Testis (tissue), 3 donors: ENCODE data around the gene NR5A1. TPM values are rescaled to one million over a fixed set of nuclear protein-coding genes. Genes with fewer than 3 reads are reported as not detected.

Experiments used
- DNase-seq: peaks from one replicate; pipeline ENCODE4 v3.0.0-alpha.2; 2019
- H3K27ac ChIP-seq, 2 donors: fragments of 200-600 bp; sonication (generic); one replicate each; pipeline ENCODE4 v1.5.1; 2019
- H3K27me3 ChIP-seq: fragments of 200-600 bp; sonication (generic); one replicate; pipeline ENCODE4 v1.5.1; 2019
- H3K36me3 ChIP-seq: fragments of 200-600 bp; sonication (generic); one replicate; pipeline ENCODE4 v1.5.1; 2017; ENCODE audit warnings: low read depth; ENCODE audit errors: missing control alignments
- H3K4me1 ChIP-seq: fragments of 200-600 bp; sonication (generic); one replicate; pipeline ENCODE4 v1.5.1; 2019
- H3K4me3 ChIP-seq, 2 donors: fragments of 200-600 bp; sonication (generic); one replicate each; pipeline ENCODE4 v1.5.1; 2017 to 2019
- H3K9me3 ChIP-seq: fragments of 200-600 bp; sonication (generic); one replicate; pipeline ENCODE4 v1.5.1; 2017
- CTCF ChIP-seq, 3 experiments: fragments of 450-650 bp in 2 of 3; fragments of 200-600 bp in 1 of 3; sonication (generic) in 1 of 3; IDR thresholded peaks; one replicate each; pipeline ENCODE4 v1.5.1; 2016 to 2019; ENCODE audit warnings: antibody characterized with exemption in 3 of 3, mild to moderate bottlenecking in 2 of 3, moderate library complexity in 1 of 3
- POLR2A ChIP-seq: fragments of 450-650 bp; IDR thresholded peaks from one replicate; pipeline ENCODE4 v1.6.1; 2017; ENCODE audit warnings: antibody characterized with exemption, mild to moderate bottlenecking, moderate library complexity
- WGBS, 2 donors: methylation state at CpG; one replicate each; pipeline ENCODE4 v1.1.5; 2018; 5-methylcytosine and 5-hydroxymethylcytosine counted together
- intact Hi-C: fragments of 100-400 bp; cut with DNase I; formaldehyde crosslinking; loops from one replicate; pipeline ENCODE4 v1.15.1; 2023; ENCODE audit warnings: low total_unique reads
- polyA plus RNA-seq: library from polyadenylated mRNA; stranded (reverse); fragments of 350-450 nt; fragmentation: Illumina TruSeq; extraction: RNeasy Lipid Tissue Mini Kit (QIAGEN cat#74804); gene quantifications from one replicate; pipeline ENCODE4 v1.2.3, GENCODE V29; 2014; ENCODE audit warnings: low read depth, low replicate concordance; ENCODE audit not compliant: insufficient read depth
- total RNA-seq, 2 donors: library from RNA; depleted of rRNA; stranded (reverse); fragments of >200 nt; gene quantifications; one replicate each; pipeline ENCODE4 v1.2.3, GENCODE V29; 2016

NR5A1 gene
- total and polyA plus RNA-seq, 3 donors from 2014 or later, result 28.7 to 65.2 (median 43.5) TPM

GRCh38 chr9:124448019-124448418, 59.2 kb downstream of the NR5A1 start:
- no peak for TF ChIP-seq POLR2A
- no peak for TF ChIP-seq CTCF (IDR thresholded peaks at IDR 0.05)
- intact Hi-C loops, result no loop called here

GRCh38 chr9:124447297-124447661, 59.9 kb downstream of the NR5A1 start:
- Histone ChIP-seq H3K36me3 (no peaks in the 10 kb centered on the region), H3K27ac (no peak overlapping the region), H3K9me3 (no peaks in the 10 kb centered on the region), H3K4me1 (peaks cover 16% of the 10 kb centered on the region), H3K27me3 (no peaks in the 10 kb centered on the region), H3K4me3 (no peak overlapping the region)
- DNase-seq, result no peak
- TF ChIP-seq CTCF (IDR thresholded peaks at IDR 0.05) (no peak), POLR2A (no peak)
- 62 to 69% methylated on average over 4 of the region's 4 CpGs for WGBS, 2 donors
- intact Hi-C loops, result no loop called here

More at GRCh38 chr9:124448019-124448418, 59.2 kb downstream of the NR5A1 start:
- Histone ChIP-seq H3K9me3 (no peaks in the 10 kb centered on the region), H3K36me3 (no peaks in the 10 kb centered on the region), H3K4me3 (no peak overlapping the region), H3K27me3 (no peaks in the 10 kb centered on the region), H3K27ac (no peak overlapping the region), H3K4me1 (peaks cover 16% of the 10 kb centered on the region)
- peak; percentile 54 for DNase-seq
- 46 to 57% methylated on average over 4 to 7 of the region's 7 CpGs for WGBS, 2 donors

GRCh38 chr9:124444166-124444565, 63.0 kb downstream of the NR5A1 start:
- DNase-seq, result no peak
- H3K36me3 ChIP-seq, result no peaks in the 10 kb centered on the region
- no peak overlapping the region for H3K27ac ChIP-seq
- 82 to 86% methylated on average over 3 of the region's 3 CpGs for WGBS, 2 donors
- H3K4me1 ChIP-seq, result peaks cover 6% of the 10 kb centered on the region
- TF ChIP-seq CTCF (IDR thresholded peaks at IDR 0.05) (no peak), POLR2A (no peak)
- no peaks in the 10 kb centered on the region for H3K27me3 ChIP-seq
- intact Hi-C loops, result no loop called here
- no peak overlapping the region for H3K4me3 ChIP-seq
- no peaks in the 10 kb centered on the region for H3K9me3 ChIP-seq

- H3K4me1 ChIP-seq, result peaks cover 6% of the 10 kb centered on the region
- DNase-seq, result no peak
- no peaks in the 10 kb centered on the region for H3K27me3 ChIP-seq
- WGBS, 2 donors, result 58 to 88% methylated on average over 2 of the region's 2 CpGs
- no peak overlapping the region for H3K4me3 ChIP-seq
- no peak for TF ChIP-seq CTCF (IDR thresholded peaks at IDR 0.05)
- TF ChIP-seq POLR2A, result no peak
- no peaks in the 10 kb centered on the region for H3K36me3 ChIP-seq
- no peaks in the 10 kb centered on the region for H3K9me3 ChIP-seq
- intact Hi-C loops, result no loop called here
- H3K27ac ChIP-seq, result no peak overlapping the region
These were observed 63.6 kb downstream of the NR5A1 start for GRCh38 chr9:124443625-124444024.

GRCh38 chr9:124442826-124443225, 64.4 kb downstream of the NR5A1 start:
- TF ChIP-seq POLR2A, result no peak
- TF ChIP-seq CTCF (IDR thresholded peaks at IDR 0.05), result no peak
- no peak overlapping the region for H3K27ac ChIP-seq
- no peaks in the 10 kb centered on the region for H3K9me3 ChIP-seq
- no peak overlapping the region for H3K4me3 ChIP-seq
- DNase-seq, result no peak
- no peaks in the 10 kb centered on the region for H3K27me3 ChIP-seq
- H3K4me1 ChIP-seq, result peaks cover 2% of the 10 kb centered on the region
- H3K36me3 ChIP-seq, result no peaks in the 10 kb centered on the region
- intact Hi-C loops, result no loop called here
- WGBS, 2 donors, result 68 to 69% methylated on average over 3 of the region's 3 CpGs
